DMS53 treated with DMSO at 0.1 percent for 48 hours (cell line): ENCODE results near the gene SHISA3.

Experiments
- DNase-seq: peaks from one replicate; lab custom pipeline; 2025; ENCODE audit not compliant: unreplicated experiment; lab: John Stamatoyannopoulos, UW

SHISA3 gene

GRCh38 chr4:42442601-42443000 is 45.3 kb downstream of the SHISA3 start:
- no peak for DNase-seq

GRCh38 chr4:42445038-42445437 is 47.8 kb downstream of the SHISA3 start:
- DNase-seq, result no peak

GRCh38 chr4:42446823-42447222 is 49.5 kb downstream of the SHISA3 start:
- no peak for DNase-seq
